22Rv1 (cell line): Measurements from ENCODE around the gene AZU1.

Experiments used
- H3K27ac ChIP-seq: fragments of 450-650 bp; 2 replicates; pipeline ENCODE4 v1.5.1; 2017
- CTCF ChIP-seq: fragments of 450-650 bp; IDR thresholded peaks from 2 replicates; pipeline ENCODE4 v1.5.1; 2017; ENCODE audit warnings: mild to moderate bottlenecking
- ZFX ChIP-seq: fragments of 450-650 bp; IDR thresholded peaks from 2 replicates; pipeline ENCODE4 v1.6.1; 2017; ENCODE audit warnings: antibody characterized with exemption, borderline replicate concordance

Gene AZU1

DNA sequence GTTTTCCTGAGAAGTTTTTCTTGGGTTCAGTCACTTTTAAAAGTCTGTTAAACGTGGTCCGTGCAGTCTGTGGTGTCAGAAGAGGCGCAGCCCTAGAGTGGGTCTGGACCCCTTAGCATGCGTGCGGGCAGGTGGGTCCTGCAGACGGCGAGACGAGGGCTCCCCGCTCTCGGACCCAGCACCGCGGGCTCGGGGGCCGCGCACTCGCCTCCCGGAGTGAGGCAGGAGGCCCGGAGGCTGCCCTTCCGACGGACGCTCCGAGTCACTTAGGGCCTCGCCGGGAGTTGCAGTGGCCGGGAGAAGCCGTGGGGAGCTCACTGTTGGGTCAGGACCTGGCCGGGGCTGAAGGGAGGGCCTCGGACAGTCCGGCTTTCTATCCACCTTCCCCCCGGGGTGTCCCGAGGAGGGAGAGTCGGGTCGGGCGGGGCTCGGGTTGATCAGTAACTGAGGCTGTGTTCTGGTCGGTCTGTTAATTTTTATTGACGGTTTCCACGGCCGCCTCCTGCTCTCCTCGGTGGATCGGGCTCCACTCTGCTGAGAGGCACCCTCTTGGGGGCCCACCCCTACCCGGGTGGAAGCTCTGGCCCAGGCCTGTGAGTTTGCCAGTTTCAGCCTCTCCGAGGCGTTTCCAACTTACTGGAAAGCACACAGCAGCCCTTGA is 29.1 kb upstream of the AZU1 start:
- H3K27ac ChIP-seq: peak overlapping the region; percentile 99
- no peak for TF ChIP-seq ZFX
- no peak for TF ChIP-seq CTCF

- TF ChIP-seq CTCF (peak; percentile 48), ZFX (no peak)
- peak overlapping the region; percentile 99 for H3K27ac ChIP-seq
Measured at GRCh38 chr19:799076-799881, 28.4 kb upstream of the AZU1 start.

GRCh38 chr19:800360-801029 is 27.1 kb upstream of the AZU1 start:
- H3K27ac ChIP-seq: peak overlapping the region; percentile 99

GRCh38 chr19:801030-801860 is 26.4 kb upstream of the AZU1 start:
- peak overlapping the region; percentile 99 for H3K27ac ChIP-seq
- no peak for TF ChIP-seq CTCF

More at GRCh38 chr19:800360-801029, 27.1 kb upstream of the AZU1 start:
- TF ChIP-seq CTCF: no peak
- TF ChIP-seq ZFX: no peak

- peak overlapping the region; percentile 99; the same call in 1 of the 2 replicates for H3K27ac ChIP-seq
- TF ChIP-seq CTCF (no peak), ZFX (no peak)
Measured at GRCh38 chr19:801861-802497, 25.7 kb upstream of the AZU1 start.

DNA sequence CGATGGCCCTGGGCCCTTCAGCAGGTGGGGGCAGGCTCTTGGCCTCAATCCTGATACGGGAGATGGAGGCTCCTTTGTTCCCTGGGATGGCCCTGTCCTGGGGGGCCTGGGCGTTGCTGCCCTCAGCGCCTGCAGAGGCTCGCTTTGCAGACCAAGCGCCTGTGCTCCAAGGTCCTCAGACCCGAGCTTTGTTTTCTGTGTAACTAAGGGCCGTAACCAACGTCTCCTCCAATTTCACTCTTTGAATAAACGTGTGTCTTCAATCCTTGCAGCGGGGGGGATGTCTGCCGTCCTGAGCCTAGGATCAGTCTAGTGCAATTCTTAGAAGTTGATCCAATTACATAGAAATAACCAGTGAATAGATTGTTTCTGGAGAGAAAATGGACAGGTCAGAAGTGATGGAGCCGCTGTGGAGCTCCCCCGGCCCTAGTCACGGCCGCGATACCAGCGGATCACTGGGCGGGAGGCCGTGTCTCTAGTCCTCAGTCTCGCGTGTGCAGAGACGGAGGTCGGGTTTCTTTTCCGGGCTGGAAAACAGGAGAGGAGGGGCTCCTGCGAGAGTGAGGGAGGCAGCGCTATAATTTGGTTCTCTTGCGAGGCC is 25.0 kb upstream of the AZU1 start:
- no peak for TF ChIP-seq ZFX
- no peak for TF ChIP-seq CTCF
- H3K27ac ChIP-seq: no peak overlapping the region
